Upper lobe of left lung (tissue), 6 donors: ENCODE data around the gene RHOT1. TPM values are rescaled to one million over a fixed set of nuclear protein-coding genes. Genes with fewer than 3 reads are reported as not detected.

Source experiments
- ATAC-seq, 2 donors: fragments of 200-7000 bp; cut with Tn5 transposase; one replicate each; pipeline ENCODE4 v1.9.1; 2022; ENCODE audit warnings: mild to moderate bottlenecking in 2 of 2, moderate library complexity in 2 of 2; ENCODE audit not compliant: low FRiP score in 2 of 2
- DNase-seq, 2 donors: peaks; one replicate each; pipeline ENCODE4 v3.0.0-alpha.2; 2019 to 2020
- H3K27ac ChIP-seq, 4 donors: fragments of 200-600 bp; sonication (generic); one replicate each; pipeline ENCODE4 v1.5.1; 2016 to 2019
- H3K27me3 ChIP-seq, 4 donors: fragments of 200-600 bp; sonication (generic); one replicate each; pipeline ENCODE4 v1.5.1; 2017 to 2019
- H3K36me3 ChIP-seq, 4 donors: fragments of 200-600 bp; sonication (generic); one replicate each; pipeline ENCODE4 v1.5.1; 2016 to 2019
- H3K4me1 ChIP-seq, 4 donors: fragments of 200-600 bp; sonication (generic); one replicate each; pipeline ENCODE4 v1.5.1; 2018 to 2019
- H3K4me3 ChIP-seq, 4 donors: fragments of 200-600 bp; sonication (generic); one replicate each; pipeline ENCODE4 v1.5.1; 2017 to 2019; ENCODE audit warnings: mild to moderate bottlenecking in 2 of 4, moderate library complexity in 1 of 4
- H3K9me3 ChIP-seq, 4 donors: fragments of 200-600 bp; sonication (generic); one replicate each; pipeline ENCODE4 v1.5.1; 2018 to 2019
- EP300 ChIP-seq, 4 donors: sonication (generic); formaldehyde crosslinking; IDR thresholded peaks; one replicate each; pipeline ENCODE4 v1.5.1; 2017; ENCODE audit warnings: antibody characterized with exemption in 4 of 4, control low read depth in 2 of 4
- POLR2A ChIP-seq, 4 donors: fragments of 450-650 bp; IDR thresholded peaks; one replicate each; pipeline ENCODE4 v1.5.1; 2016 to 2017; ENCODE audit warnings: antibody characterized with exemption in 4 of 4, mild to moderate bottlenecking in 2 of 4
- POLR2AphosphoS5 ChIP-seq, 2 donors: sonication (generic); formaldehyde crosslinking; IDR thresholded peaks; one replicate each; pipeline ENCODE4 v1.5.1; 2017; ENCODE audit warnings: antibody characterized with exemption in 2 of 2
- WGBS, 2 donors: methylation state at CpG; one replicate each; pipeline ENCODE4 v1.1.5; 2017 to 2018; 5-methylcytosine and 5-hydroxymethylcytosine counted together
- total RNA-seq, 6 donors: library from RNA; depleted of rRNA in 4 of 6; stranded (reverse); fragments of >200 nt in 4 of 6; gene quantifications; one replicate each; pipeline versions ENCODE4 v1.1.0 to v1.2.1, GENCODE V29; 2016 to 2021
- TF ChIP-seq, protein P1 (sequence below), 6 experiments: fragments of 450-650 bp in 4 of 6; fragments of 200-600 bp in 2 of 6; sonication (generic) in 2 of 6; IDR thresholded peaks; one replicate each; pipeline ENCODE4 v1.5.1; 2016 to 2019; ENCODE audit warnings: antibody characterized with exemption in 6 of 6
- donor health status: DM: no; HTN: no; CAD: no; lungs with moderate emphysema.
- donor health status: DM: no; HTN: yes; CAD: no; lungs with severe emphysema.

The RHOT1 gene
- total RNA-seq, 6 donors from 2014 or later, result 37.2 to 110 (median 52.2) TPM

GRCh38 chr17:32123782-32124181 is 18.5 kb upstream of the RHOT1 start:
- ATAC-seq, result no peak
- no peaks in the 10 kb centered on the region for H3K27me3 ChIP-seq
- no peaks in the 10 kb centered on the region for H3K36me3 ChIP-seq
- no peak overlapping the region for H3K27ac ChIP-seq
- no peak for TF ChIP-seq EP300 (IDR thresholded peaks at IDR 0.05)
- TF ChIP-seq, protein P1, sequence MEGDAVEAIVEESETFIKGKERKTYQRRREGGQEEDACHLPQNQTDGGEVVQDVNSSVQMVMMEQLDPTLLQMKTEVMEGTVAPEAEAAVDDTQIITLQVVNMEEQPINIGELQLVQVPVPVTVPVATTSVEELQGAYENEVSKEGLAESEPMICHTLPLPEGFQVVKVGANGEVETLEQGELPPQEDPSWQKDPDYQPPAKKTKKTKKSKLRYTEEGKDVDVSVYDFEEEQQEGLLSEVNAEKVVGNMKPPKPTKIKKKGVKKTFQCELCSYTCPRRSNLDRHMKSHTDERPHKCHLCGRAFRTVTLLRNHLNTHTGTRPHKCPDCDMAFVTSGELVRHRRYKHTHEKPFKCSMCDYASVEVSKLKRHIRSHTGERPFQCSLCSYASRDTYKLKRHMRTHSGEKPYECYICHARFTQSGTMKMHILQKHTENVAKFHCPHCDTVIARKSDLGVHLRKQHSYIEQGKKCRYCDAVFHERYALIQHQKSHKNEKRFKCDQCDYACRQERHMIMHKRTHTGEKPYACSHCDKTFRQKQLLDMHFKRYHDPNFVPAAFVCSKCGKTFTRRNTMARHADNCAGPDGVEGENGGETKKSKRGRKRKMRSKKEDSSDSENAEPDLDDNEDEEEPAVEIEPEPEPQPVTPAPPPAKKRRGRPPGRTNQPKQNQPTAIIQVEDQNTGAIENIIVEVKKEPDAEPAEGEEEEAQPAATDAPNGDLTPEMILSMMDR (IDR thresholded peaks at IDR 0.05), result no peak
- no peak for TF ChIP-seq POLR2A (IDR thresholded peaks at IDR 0.05)
- TF ChIP-seq POLR2AphosphoS5 (IDR thresholded peaks at IDR 0.05), result no peak
- WGBS, 2 donors, result 78 to 83% methylated on average over 6 of the region's 6 CpGs
- DNase-seq, result no peak
- peaks cover 8 to 18% (median 12%) of the 10 kb centered on the region in 4 donors for H3K4me1 ChIP-seq
- no peaks in the 10 kb centered on the region for H3K9me3 ChIP-seq
- no peak overlapping the region for H3K4me3 ChIP-seq

DNA sequence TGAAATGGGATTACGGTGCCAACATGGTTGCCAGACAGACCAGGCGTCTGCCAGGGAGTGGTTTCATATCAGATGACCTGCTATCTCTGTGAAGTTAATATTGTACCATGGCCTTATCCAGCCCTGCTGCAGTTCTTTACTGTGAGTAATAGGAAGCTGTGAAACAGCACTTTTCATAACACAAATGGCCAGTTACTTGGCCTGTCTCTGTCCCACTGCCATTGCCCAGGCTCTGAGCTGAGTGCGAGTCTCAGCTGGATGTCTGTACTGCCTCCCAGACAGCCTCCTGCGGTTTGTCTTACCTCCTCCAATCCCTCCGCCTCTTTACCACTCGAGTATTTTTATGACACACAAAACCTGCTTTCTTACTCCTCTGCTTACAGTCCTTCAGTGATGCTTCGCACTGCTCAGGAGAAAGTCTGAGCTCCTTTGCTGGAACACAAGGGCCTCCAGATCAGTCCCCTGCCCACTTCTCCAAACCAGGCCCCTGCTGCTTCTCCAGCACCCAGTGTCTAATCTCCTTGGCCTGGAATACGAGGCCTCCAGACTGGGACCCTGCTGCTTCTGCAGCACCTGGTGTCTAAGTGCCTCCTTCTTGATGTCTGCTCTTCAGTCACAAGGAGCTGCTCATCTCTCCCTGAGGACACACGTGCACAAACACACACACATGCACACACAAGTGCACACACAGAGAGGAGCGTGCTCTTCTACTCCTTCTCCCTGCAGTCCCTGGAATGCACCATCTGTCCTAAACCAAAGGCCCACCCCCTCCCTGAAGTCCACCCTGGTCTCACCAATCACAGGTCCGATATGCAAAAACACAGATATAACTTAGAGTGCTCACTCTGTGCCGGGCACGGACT is 17.1 kb upstream of the RHOT1 start:
- H3K4me3 ChIP-seq, result no peak overlapping the region
- TF ChIP-seq POLR2A (IDR thresholded peaks at IDR 0.05) (no peak), POLR2AphosphoS5 (IDR thresholded peaks at IDR 0.05) (no peak), EP300 (IDR thresholded peaks at IDR 0.05) (no peak)
- TF ChIP-seq, protein P1 (IDR thresholded peaks at IDR 0.05), result no peak
- no peaks in the 10 kb centered on the region for H3K27me3 ChIP-seq
- H3K27ac ChIP-seq, result no peak overlapping the region
- peaks cover 8 to 23% (median 14%) of the 10 kb centered on the region in 4 donors for H3K4me1 ChIP-seq
- no peaks in the 10 kb centered on the region for H3K36me3 ChIP-seq
- H3K9me3 ChIP-seq, result no peaks in the 10 kb centered on the region
- DNase-seq, result no peak
- WGBS, 2 donors, result 92 to 93% methylated on average over 13 of the region's 13 CpGs
- ATAC-seq, result no peak

DNA sequence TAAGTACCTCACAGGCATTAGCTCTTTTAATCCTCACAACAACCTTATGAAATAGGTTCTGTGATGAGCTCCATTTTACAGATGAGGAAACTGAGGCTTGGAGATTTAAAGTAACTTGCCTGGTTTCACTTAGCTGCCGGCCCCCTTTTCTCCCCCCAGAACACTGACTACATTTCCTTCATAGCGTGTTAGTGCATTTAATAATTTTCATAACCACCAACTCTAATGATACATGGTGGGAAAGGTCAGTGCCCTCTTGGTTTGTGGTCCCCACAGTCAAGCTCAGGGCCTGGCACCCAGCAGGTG is 16.5 kb upstream of the RHOT1 start:
- ATAC-seq, result no peak

GRCh38 chr17:32126325-32126724 is 16.0 kb upstream of the RHOT1 start:
- H3K4me3 ChIP-seq, result no peak overlapping the region
- peaks cover 8 to 23% (median 14%) of the 10 kb centered on the region in 4 donors for H3K4me1 ChIP-seq
- DNase-seq (no peak), ATAC-seq (no peak)
- no peaks in the 10 kb centered on the region for H3K36me3 ChIP-seq
- H3K27me3 ChIP-seq, result no peaks in the 10 kb centered on the region
- no peaks in the 10 kb centered on the region for H3K9me3 ChIP-seq
- H3K27ac ChIP-seq, result peak overlapping the region in 1 of 4 donors; percentile 78
- 76 to 86% methylated on average over 4 of the region's 4 CpGs for WGBS, 2 donors
- TF ChIP-seq EP300 (IDR thresholded peaks at IDR 0.05) (no peak), POLR2AphosphoS5 (IDR thresholded peaks at IDR 0.05) (no peak), POLR2A (IDR thresholded peaks at IDR 0.05) (no peak)
- TF ChIP-seq, protein P1 (IDR thresholded peaks at IDR 0.05), result no peak

More for the DNA sequence above, 16.5 kb upstream of the RHOT1 start:
- Histone ChIP-seq H3K4me1 (peaks cover 8 to 23% (median 14%) of the 10 kb centered on the region in 4 donors), H3K9me3 (no peaks in the 10 kb centered on the region), H3K4me3 (no peak overlapping the region), H3K36me3 (no peaks in the 10 kb centered on the region), H3K27ac (no peak overlapping the region), H3K27me3 (no peaks in the 10 kb centered on the region)
- 91 to 100% methylated on average over 2 of the region's 2 CpGs for WGBS, 2 donors
- DNase-seq, result no peak
- TF ChIP-seq POLR2A (IDR thresholded peaks at IDR 0.05) (no peak), POLR2AphosphoS5 (IDR thresholded peaks at IDR 0.05) (no peak), EP300 (IDR thresholded peaks at IDR 0.05) (no peak)
- TF ChIP-seq, protein P1 (IDR thresholded peaks at IDR 0.05), result no peak
